Chondrocyte (in vitro differentiated cells): ENCODE measurements around the gene SLC25A22. TPM values are rescaled to one million over a fixed set of nuclear protein-coding genes. Genes with fewer than 3 reads are reported as not detected.

Source experiments
- total RNA-seq: library from RNA; stranded (reverse); gene quantifications from 3 replicates; pipeline ENCODE4 v1.2.1, GENCODE V29; 2021

Gene SLC25A22
- total RNA-seq, 1 donor from 2014 or later: 16.0 TPM

Other genes with a start within 250 kb of the SLC25A22 start
- 3.8 to 6.1 TPM (median 5.5 TPM) in 3 replicates for gene LMNTD2, start 237.5 kb downstream of the SLC25A22 start, total RNA-seq
- gene RASSF7, start 237.3 kb downstream of the SLC25A22 start, total RNA-seq: 20.0 to 31.3 TPM (median 28.7 TPM) in 3 replicates
- 24.6 to 34.1 TPM (median 25.9 TPM) in 3 replicates for gene PHRF1, start 221.8 kb downstream of the SLC25A22 start, total RNA-seq
- gene IRF7, start 182.3 kb downstream of the SLC25A22 start, total RNA-seq: 6.5 to 11.4 TPM (median 7.7 TPM) in 3 replicates
- not detected in 3 replicates for gene CDHR5, start 173.3 kb downstream of the SLC25A22 start, total RNA-seq
- 0.72 TPM in 1 of 3 replicates, not detected in the others for gene SCT, start 171.1 kb downstream of the SLC25A22 start, total RNA-seq
- gene DRD4, start 161.0 kb downstream of the SLC25A22 start, total RNA-seq: 0.55 to 1.7 TPM (median 1.00 TPM) in 3 replicates
- gene DEAF1, start 103.1 kb downstream of the SLC25A22 start, total RNA-seq: 67.6 to 70.4 TPM (median 67.9 TPM) in 3 replicates
- gene TMEM80, start 102.5 kb downstream of the SLC25A22 start, total RNA-seq: 16.9 to 31.3 TPM (median 20.3 TPM) in 3 replicates
- gene EPS8L2, start 92.0 kb downstream of the SLC25A22 start, total RNA-seq: 17.2 to 51.6 TPM (median 45.7 TPM) in 3 replicates
- gene TALDO1, start 50.8 kb downstream of the SLC25A22 start, total RNA-seq: 128 to 227 TPM (median 151 TPM) in 3 replicates
- gene GATD1, start 20.8 kb downstream of the SLC25A22 start, total RNA-seq: 47.2 to 55.0 TPM (median 52.3 TPM) in 3 replicates
- gene CEND1, start 8.2 kb downstream of the SLC25A22 start, total RNA-seq: 0.20 to 0.67 TPM (median 0.41 TPM) in 3 replicates
- 12.5 to 14.9 TPM (median 12.8 TPM) in 3 replicates for gene PIDD1, start 7.0 kb upstream of the SLC25A22 start, total RNA-seq
- 1,144 to 1,291 TPM (median 1,171 TPM) in 3 replicates for gene RPLP2, start 11.7 kb upstream of the SLC25A22 start, total RNA-seq
- gene PNPLA2, start 20.6 kb upstream of the SLC25A22 start, total RNA-seq: 56.0 to 59.1 TPM (median 56.0 TPM) in 3 replicates
- 0.57 to 5.0 TPM (median 1.4 TPM) in 3 replicates for gene CRACR2B, start 29.6 kb upstream of the SLC25A22 start, total RNA-seq
- gene CD151, start 34.7 kb upstream of the SLC25A22 start, total RNA-seq: 460 to 558 TPM (median 549 TPM) in 3 replicates
- gene POLR2L, start 44.2 kb upstream of the SLC25A22 start, total RNA-seq: 139 to 173 TPM (median 142 TPM) in 3 replicates
- gene TSPAN4, start 44.6 kb upstream of the SLC25A22 start, total RNA-seq: 62.3 to 115 TPM (median 69.2 TPM) in 3 replicates
- 87.6 to 115 TPM (median 90.3 TPM) in 3 replicates for gene CHID1, start 112.5 kb upstream of the SLC25A22 start, total RNA-seq
- gene AP2A2, start 127.6 kb upstream of the SLC25A22 start, total RNA-seq: 62.0 to 72.0 TPM (median 69.7 TPM) in 3 replicates
- not detected in 3 replicates for gene MUC6, start 238.4 kb upstream of the SLC25A22 start, total RNA-seq